ENCODE data around the gene SCRT2. TPM values are rescaled to one million over a fixed set of nuclear protein-coding genes. Genes with fewer than 3 reads are reported as not detected.

SCRT2 gene
- polyA plus RNA-seq, 3 donors, result not detected

DNA sequence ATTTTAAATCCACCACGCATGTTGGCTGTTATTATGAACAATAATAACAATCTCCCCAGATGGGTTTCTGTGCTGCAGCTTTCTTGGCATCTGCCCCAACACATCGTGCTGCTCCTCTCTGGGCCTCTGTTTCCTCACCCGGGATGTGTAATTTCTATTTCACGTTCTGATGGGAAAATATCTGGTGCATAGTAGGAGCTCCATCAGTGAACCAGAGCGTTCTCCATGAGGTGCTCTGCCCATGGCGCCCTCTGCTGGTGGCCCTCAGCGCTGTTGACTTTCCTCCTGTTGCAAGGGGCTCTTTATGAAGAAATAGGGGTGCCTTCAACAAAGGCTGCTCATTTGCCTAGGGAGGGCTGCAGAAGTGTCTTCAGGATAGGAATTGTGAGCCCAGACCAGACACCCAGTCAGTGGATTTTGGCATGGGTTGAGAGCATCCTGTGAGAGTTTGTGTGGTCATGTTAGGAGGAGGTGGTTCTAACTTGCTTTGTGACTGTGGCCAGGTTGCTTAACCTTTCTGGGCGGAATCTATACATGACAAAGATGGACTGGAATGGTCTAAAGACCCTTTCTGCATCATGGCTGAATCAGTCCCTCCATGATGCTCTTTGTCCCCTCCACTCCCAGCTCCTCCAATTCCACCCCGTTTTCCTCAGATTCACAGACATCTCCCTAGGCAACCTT is 8.1 kb downstream of the SCRT2 start:
- Mint-ChIP-seq H3K27ac (peak overlapping the region in 2 of 7 donors; percentile 17 to 58), H3K36me3 (peaks cover 8 to 10% of the 10 kb centered on the region in 2 donors), H3K27me3 (ENCODE audit: low read depth in 3 of 3) (peaks cover 52 to 71% (median 56%) of the 10 kb centered on the region in 3 donors), H3K9me3 (peaks cover 0 to 13% (median 10%) of the 10 kb centered on the region in 7 donors), H3K4me3 (no peak overlapping the region), H3K4me1 (peaks cover 19% of the 10 kb centered on the region)
- Histone ChIP-seq H3K4me1 (ENCODE audit: control insufficient read depth in 1 of 2, insufficient read depth in 2 of 2, low read length in 2 of 2) (peaks cover 7 to 14% of the 10 kb centered on the region in 2 donors), H3K27ac (ENCODE audit: low read depth in 1 of 2, low read length in 2 of 2) (no peak overlapping the region), H2AFZ (ENCODE audit: insufficient read depth, low read depth, low read length, poor library complexity, severe bottlenecking) (no peak overlapping the region), H3K4me3 (replicated peaks in 1 of 3; ENCODE audit: low read depth in 2 of 3, low read length in 3 of 3) (no peak overlapping the region), H3K9me3 (replicated peaks in 1 of 2; ENCODE audit: control insufficient read depth in 1 of 2, insufficient read depth in 1 of 2, low read length in 2 of 2) (peaks cover 0 to 7% of the 10 kb centered on the region in 2 donors), H3K27me3 (ENCODE audit: control insufficient read depth in 2 of 2, insufficient read depth in 2 of 2, low read length in 2 of 2) (peaks cover 23 to 49% of the 10 kb centered on the region in 2 donors), H3K4me2 (replicated peaks; ENCODE audit: extremely low read depth, low read length, poor library complexity, severe bottlenecking) (no peak overlapping the region), H4K20me1 (ENCODE audit: insufficient read depth, low read length) (no peaks in the 10 kb centered on the region), H3K9ac (ENCODE audit: insufficient read depth, low read length, poor library complexity, severe bottlenecking) (no peak overlapping the region), H3K79me2 (ENCODE audit: insufficient read depth, low read length) (no peaks in the 10 kb centered on the region), H3K36me3 (replicated peaks in 1 of 2; ENCODE audit: control insufficient read depth in 1 of 2, insufficient read depth in 2 of 2, low read length in 2 of 2) (no peaks in the 10 kb centered on the region)
- DNase-seq, result peak; percentile 61 to 77 (median 76)
- intact Hi-C loops (cut with micrococcal nuclease), result loop anchor here in 1 of 2 donors (2.0 kb wide), 1 partner anchor 15 kb away; the partner anchor contains the start of gene SRXN1
- TF ChIP-seq, protein P1, sequence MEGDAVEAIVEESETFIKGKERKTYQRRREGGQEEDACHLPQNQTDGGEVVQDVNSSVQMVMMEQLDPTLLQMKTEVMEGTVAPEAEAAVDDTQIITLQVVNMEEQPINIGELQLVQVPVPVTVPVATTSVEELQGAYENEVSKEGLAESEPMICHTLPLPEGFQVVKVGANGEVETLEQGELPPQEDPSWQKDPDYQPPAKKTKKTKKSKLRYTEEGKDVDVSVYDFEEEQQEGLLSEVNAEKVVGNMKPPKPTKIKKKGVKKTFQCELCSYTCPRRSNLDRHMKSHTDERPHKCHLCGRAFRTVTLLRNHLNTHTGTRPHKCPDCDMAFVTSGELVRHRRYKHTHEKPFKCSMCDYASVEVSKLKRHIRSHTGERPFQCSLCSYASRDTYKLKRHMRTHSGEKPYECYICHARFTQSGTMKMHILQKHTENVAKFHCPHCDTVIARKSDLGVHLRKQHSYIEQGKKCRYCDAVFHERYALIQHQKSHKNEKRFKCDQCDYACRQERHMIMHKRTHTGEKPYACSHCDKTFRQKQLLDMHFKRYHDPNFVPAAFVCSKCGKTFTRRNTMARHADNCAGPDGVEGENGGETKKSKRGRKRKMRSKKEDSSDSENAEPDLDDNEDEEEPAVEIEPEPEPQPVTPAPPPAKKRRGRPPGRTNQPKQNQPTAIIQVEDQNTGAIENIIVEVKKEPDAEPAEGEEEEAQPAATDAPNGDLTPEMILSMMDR (IDR thresholded peaks at IDR 0.05), result peak; percentile 91
- WGBS (ENCODE audit: insufficient coverage), result 6% methylated on average over 5 of the region's 9 CpGs

DNA sequence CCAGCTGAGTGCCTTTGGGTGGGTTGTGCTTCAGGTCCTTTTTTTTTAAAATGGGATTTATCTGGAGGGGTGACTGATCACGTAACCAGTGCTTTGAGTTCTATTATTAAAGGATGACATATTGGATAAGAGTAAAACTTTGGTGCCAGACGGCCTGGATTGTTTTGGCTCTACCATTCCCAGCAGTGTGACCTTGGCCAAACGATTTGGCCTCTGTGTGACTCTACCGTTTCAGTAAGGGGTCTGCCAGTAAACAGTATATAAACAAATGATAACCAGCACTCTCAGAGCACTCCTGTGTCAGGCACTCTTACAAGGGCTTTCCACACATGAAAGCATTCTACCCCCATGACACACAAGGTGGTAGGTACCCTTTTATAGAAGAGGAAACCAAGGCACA is 8.7 kb downstream of the SCRT2 start:
- H3K4me3 Mint-ChIP-seq, result no peak overlapping the region

More for the DNA sequence above, 8.7 kb downstream of the SCRT2 start:
- intact Hi-C loops (cut with micrococcal nuclease), result loop anchor here in 1 of 2 donors (2.0 kb wide), 1 partner anchor 14 kb away; the partner anchor contains the start of gene SRXN1
- Mint-ChIP-seq H3K4me1 (peaks cover 23% of the 10 kb centered on the region), H3K36me3 (peaks cover 8 to 10% of the 10 kb centered on the region in 2 donors), H3K27me3 (ENCODE audit: low read depth in 3 of 3) (peaks cover 46 to 71% (median 54%) of the 10 kb centered on the region in 3 donors), H3K27ac (peak overlapping the region in 1 of 7 donors; percentile 45), H3K9me3 (peaks cover 0 to 14% (median 10%) of the 10 kb centered on the region in 7 donors)
- no peak overlapping the region for H2AFZ ChIP-seq (ENCODE audit: insufficient read depth, low read depth, low read length, poor library complexity, severe bottlenecking)
- no peak overlapping the region for H3K4me3 ChIP-seq (replicated peaks in 1 of 3; ENCODE audit: low read depth in 2 of 3, low read length in 3 of 3)
- H3K9me3 ChIP-seq (replicated peaks in 1 of 2; ENCODE audit: control insufficient read depth in 1 of 2, insufficient read depth in 1 of 2, low read length in 2 of 2), result peaks cover 0 to 7% of the 10 kb centered on the region in 2 donors
- no peaks in the 10 kb centered on the region for H3K36me3 ChIP-seq (replicated peaks in 1 of 2; ENCODE audit: control insufficient read depth in 1 of 2, insufficient read depth in 2 of 2, low read length in 2 of 2)
- no peak for DNase-seq
- peaks cover 23 to 46% of the 10 kb centered on the region in 2 donors for H3K27me3 ChIP-seq (ENCODE audit: control insufficient read depth in 2 of 2, insufficient read depth in 2 of 2, low read length in 2 of 2)
- TF ChIP-seq, protein P1 (IDR thresholded peaks at IDR 0.05), result no peak
- H3K27ac ChIP-seq (ENCODE audit: low read depth in 1 of 2, low read length in 2 of 2), result no peak overlapping the region
- H3K79me2 ChIP-seq (ENCODE audit: insufficient read depth, low read length), result no peaks in the 10 kb centered on the region
- no peak overlapping the region for H3K9ac ChIP-seq (ENCODE audit: insufficient read depth, low read length, poor library complexity, severe bottlenecking)
- H3K4me1 ChIP-seq (ENCODE audit: control insufficient read depth in 1 of 2, insufficient read depth in 2 of 2, low read length in 2 of 2), result peaks cover 13 to 20% of the 10 kb centered on the region in 2 donors
- no peaks in the 10 kb centered on the region for H4K20me1 ChIP-seq (ENCODE audit: insufficient read depth, low read length)
- 90% methylated on average over 2 of the region's 4 CpGs for WGBS (ENCODE audit: insufficient coverage)
- H3K4me2 ChIP-seq (replicated peaks; ENCODE audit: extremely low read depth, low read length, poor library complexity, severe bottlenecking), result no peak overlapping the region
